ENCODE measurements around the gene MLLT10.

MLLT10 gene

GRCh38 chr10:21517134-21518031 is 16.6 kb upstream of the MLLT10 start:
- peak overlapping the region; percentile 68 for H3K4me3 ChIP-seq (ENCODE audit: low read length)
- WGBS (ENCODE audit: extremely low coverage, insufficient coverage, low lambda C conversion rate): no CpG with 5 or more reads among the region's 73 CpGs
- H4K5ac ChIP-seq (ENCODE audit: low read length): no peak overlapping the region
- DNase-seq: peak; percentile 87
- H3K18ac ChIP-seq (ENCODE audit: low read length): peak overlapping the region; percentile 89
- peak overlapping the region; percentile 64 for H2BK120ac ChIP-seq (ENCODE audit: low read depth, low read length)
- H3K4me1 ChIP-seq (ENCODE audit: control insufficient read depth, low read depth, low read length): peaks cover 11% of the 10 kb centered on the region
- no peak overlapping the region for H2AK5ac ChIP-seq (ENCODE audit: low read length)
- peak overlapping the region; percentile 95 for H3K9ac ChIP-seq (ENCODE audit: low read length)
- H3K79me1 ChIP-seq (ENCODE audit: low read length): no peaks in the 10 kb centered on the region
- no peak overlapping the region for H4K8ac ChIP-seq (ENCODE audit: low read depth, low read length)
- H3K4me2 ChIP-seq (ENCODE audit: low read length): peak overlapping the region; percentile 88
- peak overlapping the region; percentile 86 for H3K27ac ChIP-seq (ENCODE audit: low read depth, low read length)
- H3K23ac ChIP-seq (ENCODE audit: low read length): no peak overlapping the region
- peak overlapping the region; percentile 90 for H2BK5ac ChIP-seq (ENCODE audit: low read length)
- H3K36me3 ChIP-seq (ENCODE audit: control insufficient read depth, insufficient read depth, low read length): no peaks in the 10 kb centered on the region
- H3K79me2 ChIP-seq (ENCODE audit: control insufficient read depth, insufficient read depth, low read length): peaks cover 23% of the 10 kb centered on the region
- H3K27me3 ChIP-seq (ENCODE audit: insufficient read depth, low read length, poor library complexity): no peaks in the 10 kb centered on the region
- H2BK15ac ChIP-seq (replicated peaks; ENCODE audit: low read depth): no peak overlapping the region
- H3K4ac ChIP-seq (ENCODE audit: low read depth, low read length): peak overlapping the region; percentile 96
- peak overlapping the region; percentile 97 for H3K56ac ChIP-seq (ENCODE audit: low read length)

- no peak overlapping the region for H2AK5ac ChIP-seq (ENCODE audit: low read length)
- peak overlapping the region; percentile 86 for H3K27ac ChIP-seq (ENCODE audit: low read depth, low read length)
- H3K18ac ChIP-seq (ENCODE audit: low read length): peak overlapping the region; percentile 89
- peaks cover 23% of the 10 kb centered on the region for H3K79me2 ChIP-seq (ENCODE audit: control insufficient read depth, insufficient read depth, low read length)
- H2BK5ac ChIP-seq (ENCODE audit: low read length): no peak overlapping the region
- no peak overlapping the region for H3K4ac ChIP-seq (ENCODE audit: low read depth, low read length)
- DNase-seq: peak; percentile 45
- no CpG with 5 or more reads among the region's 13 CpGs for WGBS (ENCODE audit: extremely low coverage, insufficient coverage, low lambda C conversion rate)
- H3K79me1 ChIP-seq (ENCODE audit: low read length): no peaks in the 10 kb centered on the region
- H4K5ac ChIP-seq (ENCODE audit: low read length): no peak overlapping the region
- H3K4me2 ChIP-seq (ENCODE audit: low read length): peak overlapping the region; percentile 88
- H3K9ac ChIP-seq (ENCODE audit: low read length): peak overlapping the region; percentile 95
- H3K4me3 ChIP-seq (ENCODE audit: low read length): peak overlapping the region; percentile 68
- no peak overlapping the region for H2BK120ac ChIP-seq (ENCODE audit: low read depth, low read length)
- no peaks in the 10 kb centered on the region for H3K36me3 ChIP-seq (ENCODE audit: control insufficient read depth, insufficient read depth, low read length)
- peak overlapping the region; percentile 97 for H3K56ac ChIP-seq (ENCODE audit: low read length)
- H3K4me1 ChIP-seq (ENCODE audit: control insufficient read depth, low read depth, low read length): peaks cover 13% of the 10 kb centered on the region
- no peaks in the 10 kb centered on the region for H3K27me3 ChIP-seq (ENCODE audit: insufficient read depth, low read length, poor library complexity)
- no peak overlapping the region for H2BK15ac ChIP-seq (replicated peaks; ENCODE audit: low read depth)
- no peak overlapping the region for H3K23ac ChIP-seq (ENCODE audit: low read length)
- no peak overlapping the region for H4K8ac ChIP-seq (ENCODE audit: low read depth, low read length)
Observed at GRCh38 chr10:21518149-21518640, 15.8 kb upstream of the MLLT10 start.

- Histone ChIP-seq H2BK120ac (ENCODE audit: low read depth, low read length) (peak overlapping the region; percentile 78), H2AK5ac (ENCODE audit: low read length) (no peak overlapping the region), H3K79me1 (ENCODE audit: low read length) (no peaks in the 10 kb centered on the region), H3K36me3 (ENCODE audit: control insufficient read depth, insufficient read depth, low read length) (no peaks in the 10 kb centered on the region), H3K4me2 (ENCODE audit: low read length) (peak overlapping the region; percentile 59), H3K9ac (ENCODE audit: low read length) (peak overlapping the region; percentile 69), H2BK5ac (ENCODE audit: low read length) (no peak overlapping the region), H3K27ac (ENCODE audit: low read depth, low read length) (peak overlapping the region; percentile 33), H3K18ac (ENCODE audit: low read length) (peak overlapping the region; percentile 87), H2BK15ac (replicated peaks; ENCODE audit: low read depth) (no peak overlapping the region), H3K56ac (ENCODE audit: low read length) (peak overlapping the region; percentile 88), H3K4ac (ENCODE audit: low read depth, low read length) (no peak overlapping the region), H3K27me3 (ENCODE audit: insufficient read depth, low read length, poor library complexity) (no peaks in the 10 kb centered on the region), H3K4me1 (ENCODE audit: control insufficient read depth, low read depth, low read length) (peaks cover 15% of the 10 kb centered on the region), H3K79me2 (ENCODE audit: control insufficient read depth, insufficient read depth, low read length) (peaks cover 21% of the 10 kb centered on the region), H3K23ac (ENCODE audit: low read length) (no peak overlapping the region), H4K8ac (ENCODE audit: low read depth, low read length) (no peak overlapping the region), H4K5ac (ENCODE audit: low read length) (no peak overlapping the region), H3K4me3 (ENCODE audit: low read length) (peak overlapping the region; percentile 30)
- WGBS (ENCODE audit: extremely low coverage, insufficient coverage, low lambda C conversion rate): no CpG with 5 or more reads among the region's 16 CpGs
- DNase-seq: peak; percentile 44
Observed at GRCh38 chr10:21518641-21519396, 15.2 kb upstream of the MLLT10 start.

- Histone ChIP-seq H3K79me1 (ENCODE audit: low read length) (no peaks in the 10 kb centered on the region), H2BK15ac (replicated peaks; ENCODE audit: low read depth) (no peak overlapping the region), H3K18ac (ENCODE audit: low read length) (peak overlapping the region; percentile 96), H3K4me3 (ENCODE audit: low read length) (no peak overlapping the region), H3K23ac (ENCODE audit: low read length) (no peak overlapping the region), H3K4me2 (ENCODE audit: low read length) (peak overlapping the region; percentile 59), H3K79me2 (ENCODE audit: control insufficient read depth, insufficient read depth, low read length) (peaks cover 20% of the 10 kb centered on the region), H3K9ac (ENCODE audit: low read length) (peak overlapping the region; percentile 69), H2AK5ac (ENCODE audit: low read length) (no peak overlapping the region), H3K36me3 (ENCODE audit: control insufficient read depth, insufficient read depth, low read length) (no peaks in the 10 kb centered on the region), H3K27me3 (ENCODE audit: insufficient read depth, low read length, poor library complexity) (no peaks in the 10 kb centered on the region), H3K4me1 (ENCODE audit: control insufficient read depth, low read depth, low read length) (peaks cover 15% of the 10 kb centered on the region), H3K56ac (ENCODE audit: low read length) (peak overlapping the region; percentile 88), H2BK120ac (ENCODE audit: low read depth, low read length) (no peak overlapping the region), H3K4ac (ENCODE audit: low read depth, low read length) (no peak overlapping the region), H4K5ac (ENCODE audit: low read length) (no peak overlapping the region), H3K27ac (ENCODE audit: low read depth, low read length) (peak overlapping the region; percentile 33), H2BK5ac (ENCODE audit: low read length) (no peak overlapping the region), H4K8ac (ENCODE audit: low read depth, low read length) (peak overlapping the region; percentile 100)
- WGBS (ENCODE audit: extremely low coverage, insufficient coverage, low lambda C conversion rate): no CpG with 5 or more reads among the region's 11 CpGs
- DNase-seq: no peak
Observed at GRCh38 chr10:21519397-21519933, 14.6 kb upstream of the MLLT10 start.

GRCh38 chr10:21519941-21520436 is 14.0 kb upstream of the MLLT10 start:
- H3K36me3 ChIP-seq (ENCODE audit: control insufficient read depth, insufficient read depth, low read length): no peaks in the 10 kb centered on the region
- no peak overlapping the region for H2BK5ac ChIP-seq (ENCODE audit: low read length)
- H3K4me2 ChIP-seq (ENCODE audit: low read length): peak overlapping the region; percentile 41
- H3K27me3 ChIP-seq (ENCODE audit: insufficient read depth, low read length, poor library complexity): no peaks in the 10 kb centered on the region
- no peak overlapping the region for H3K27ac ChIP-seq (ENCODE audit: low read depth, low read length)
- peak; percentile 58 for DNase-seq
- H3K23ac ChIP-seq (ENCODE audit: low read length): no peak overlapping the region
- peak overlapping the region; percentile 63 for H3K56ac ChIP-seq (ENCODE audit: low read length)
- no peaks in the 10 kb centered on the region for H3K79me1 ChIP-seq (ENCODE audit: low read length)
- H3K9ac ChIP-seq (ENCODE audit: low read length): peak overlapping the region; percentile 69
- peaks cover 20% of the 10 kb centered on the region for H3K79me2 ChIP-seq (ENCODE audit: control insufficient read depth, insufficient read depth, low read length)
- no peak overlapping the region for H2AK5ac ChIP-seq (ENCODE audit: low read length)
- no CpG with 5 or more reads among the region's 12 CpGs for WGBS (ENCODE audit: extremely low coverage, insufficient coverage, low lambda C conversion rate)
- H2BK120ac ChIP-seq (ENCODE audit: low read depth, low read length): no peak overlapping the region
- no peak overlapping the region for H4K5ac ChIP-seq (ENCODE audit: low read length)
- H3K4ac ChIP-seq (ENCODE audit: low read depth, low read length): peak overlapping the region; percentile 36
- H2BK15ac ChIP-seq (replicated peaks; ENCODE audit: low read depth): peak overlapping the region; percentile 8
- H3K4me3 ChIP-seq (ENCODE audit: low read length): no peak overlapping the region
- H3K18ac ChIP-seq (ENCODE audit: low read length): peak overlapping the region; percentile 96
- peak overlapping the region; percentile 100 for H4K8ac ChIP-seq (ENCODE audit: low read depth, low read length)
- H3K4me1 ChIP-seq (ENCODE audit: control insufficient read depth, low read depth, low read length): peaks cover 15% of the 10 kb centered on the region
